Esophagus mucosa (tissue), 1 donor: ENCODE data around the gene OR5K3. TPM values are rescaled to one million over a fixed set of nuclear protein-coding genes. Genes with fewer than 3 reads are reported as not detected.
A peak's percentile ranks its signal among the peaks of the same experiment; 100 is the strongest.
"Not testable (repeated sequence)": the region's sequence is repeated elsewhere in the genome, so short reads cannot be mapped to it uniquely, and the experiment has no call there.

Experiments used
- ATAC-seq: fragments of 200-7000 bp; cut with Tn5 transposase; one replicate; pipeline ENCODE4 v1.9.1; 2020
- total RNA-seq: library from RNA; stranded (reverse); gene quantifications from one replicate; pipeline ENCODE4 v1.2.4, GENCODE V29; 2023
- donor health status: DM: yes; HTN: yes; CAD: no.

The OR5K3 gene, protein sequence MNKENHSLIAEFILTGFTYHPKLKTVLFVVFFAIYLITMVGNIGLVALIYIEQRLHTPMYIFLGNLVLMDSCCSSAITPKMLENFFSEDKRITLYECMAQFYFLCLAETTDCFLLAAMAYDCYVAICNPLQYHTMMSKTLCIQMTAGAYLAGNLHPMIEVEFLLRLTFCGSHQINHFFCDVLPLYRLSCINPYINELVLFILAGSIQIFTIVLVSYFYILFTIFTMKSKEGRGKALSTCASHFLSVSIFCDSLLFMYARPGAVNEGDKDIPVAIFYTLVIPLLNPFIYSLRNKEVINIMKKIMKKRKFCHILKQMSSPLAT
- not detected for total RNA-seq

- ATAC-seq, result no peak
These were observed at the start of gene OR5K3 for GRCh38 chr3:98390366-98390765. Gene OR5K3, plus strand, starts transcription at chr3:98390666. Its CDS starts 0 bp downstream, at chr3:98390666.

DNA sequence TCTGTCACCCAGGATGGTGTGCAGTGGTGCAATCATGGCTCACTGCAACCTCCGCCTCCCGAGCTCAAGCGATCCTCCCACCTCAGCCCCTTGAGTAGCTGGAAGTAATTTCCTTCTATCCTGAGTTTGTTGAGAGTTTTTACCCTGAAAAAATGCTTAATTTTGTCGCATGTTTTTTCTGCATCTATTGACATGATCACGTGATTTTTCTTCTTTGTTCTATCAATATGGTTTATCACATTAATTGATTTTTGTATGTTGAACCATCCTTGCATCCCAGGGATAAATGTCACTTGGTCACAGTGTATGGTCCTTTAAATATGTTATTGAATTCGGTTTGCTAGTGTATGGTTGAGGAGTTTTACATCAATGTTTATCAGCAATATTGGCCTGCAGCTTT, 48.7 kb upstream of the OR5K3 start:
- ATAC-seq, result no peak

GRCh38 chr3:98343647-98344507, 46.6 kb upstream of the OR5K3 start:
- no peak for ATAC-seq

DNA sequence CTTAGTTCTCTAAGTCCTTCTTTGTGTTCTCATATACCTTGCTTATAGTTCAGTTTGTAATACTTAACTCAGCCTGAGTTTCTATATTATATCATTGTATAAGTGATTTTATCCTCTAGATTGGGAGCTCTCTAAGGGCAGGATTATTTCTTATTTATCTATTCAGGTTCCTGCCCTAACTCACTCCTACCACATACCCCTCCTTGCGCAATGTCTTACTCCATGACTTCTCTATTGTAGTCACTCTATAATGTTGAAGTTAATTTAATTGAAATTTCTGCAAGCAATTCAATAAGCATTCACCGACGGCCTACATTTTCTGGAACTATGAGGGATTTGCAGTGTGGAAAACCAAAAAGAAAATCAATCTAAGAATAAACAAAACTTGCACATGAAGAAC, 40.4 kb upstream of the OR5K3 start:
- ATAC-seq, result no peak

- ATAC-seq, result no peak
These were observed 36.9 kb upstream of the OR5K3 start, which contains the start of gene OR5K4 for GRCh38 chr3:98353554-98353953. Gene OR5K4, plus strand, starts transcription at chr3:98353854. Its CDS starts 0 bp downstream, at chr3:98353854.

- ATAC-seq, result no peak
These were observed 31.2 kb upstream of the OR5K3 start for GRCh38 chr3:98359250-98359649.

- ATAC-seq, result peak; percentile 96
These were observed 30.3 kb upstream of the OR5K3 start for GRCh38 chr3:98359993-98360675.

DNA sequence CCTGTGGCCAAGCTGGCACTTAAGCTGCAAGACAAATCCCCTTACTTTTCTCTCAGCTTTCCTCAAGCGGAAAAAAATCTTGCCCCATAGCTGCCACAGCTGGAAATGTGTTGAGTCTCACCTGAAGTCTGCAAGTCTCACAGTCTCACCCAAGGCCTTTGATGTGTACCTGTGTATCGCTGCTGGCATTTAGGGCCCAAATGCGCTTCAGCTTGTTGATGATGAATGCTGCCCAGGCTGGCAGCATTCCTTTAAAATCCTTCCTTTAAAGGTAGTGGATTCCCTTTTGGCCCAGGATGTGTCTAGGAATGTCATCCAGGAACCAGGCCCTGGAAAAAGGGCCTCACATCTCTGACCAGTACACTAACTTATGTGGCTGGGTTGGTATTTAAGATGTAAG, 29.8 kb upstream of the OR5K3 start:
- peak; percentile 62 for ATAC-seq

GRCh38 chr3:98361289-98361688, 29.2 kb upstream of the OR5K3 start:
- no peak for ATAC-seq

DNA sequence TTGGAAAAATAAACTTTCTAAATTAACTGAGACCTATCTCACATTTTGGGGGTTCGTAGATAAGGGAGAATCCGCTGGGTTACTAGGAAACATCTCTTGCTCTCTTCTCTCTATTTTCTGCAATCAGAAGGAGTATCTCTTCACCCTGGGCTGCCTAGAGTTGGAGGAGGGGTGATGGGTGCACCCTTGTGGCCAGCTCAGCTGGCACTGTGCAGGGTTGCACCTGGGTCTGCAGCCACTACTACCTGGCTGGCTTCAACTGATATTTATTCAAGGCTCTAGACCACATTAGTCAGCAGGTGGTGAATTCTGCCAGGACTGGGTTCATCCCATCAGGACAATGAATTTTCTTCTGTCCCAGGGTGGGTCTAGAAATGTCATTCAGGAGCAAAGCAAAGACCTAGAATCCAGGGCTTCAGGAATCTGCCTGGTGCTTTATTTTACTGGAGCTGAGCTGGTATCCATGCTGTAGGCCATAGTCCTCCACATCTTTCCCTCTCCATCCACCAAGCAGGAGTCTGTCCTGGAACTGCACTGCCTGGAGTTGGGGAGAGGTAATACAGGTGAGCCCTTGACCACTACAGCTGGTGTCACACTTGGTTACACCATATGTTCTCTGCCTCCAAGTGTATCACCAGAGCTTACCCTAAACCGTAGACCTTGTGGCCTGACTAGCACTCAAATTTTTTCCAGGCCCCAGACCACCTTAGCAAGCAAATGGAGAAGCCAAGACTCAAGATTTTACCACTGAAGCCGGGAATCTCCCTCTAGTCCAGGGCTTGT, 22.8 kb upstream of the OR5K3 start:
- ATAC-seq, result no peak

- ATAC-seq, result no peak
These were observed 19.3 kb upstream of the OR5K3 start for GRCh38 chr3:98371186-98371585.

DNA sequence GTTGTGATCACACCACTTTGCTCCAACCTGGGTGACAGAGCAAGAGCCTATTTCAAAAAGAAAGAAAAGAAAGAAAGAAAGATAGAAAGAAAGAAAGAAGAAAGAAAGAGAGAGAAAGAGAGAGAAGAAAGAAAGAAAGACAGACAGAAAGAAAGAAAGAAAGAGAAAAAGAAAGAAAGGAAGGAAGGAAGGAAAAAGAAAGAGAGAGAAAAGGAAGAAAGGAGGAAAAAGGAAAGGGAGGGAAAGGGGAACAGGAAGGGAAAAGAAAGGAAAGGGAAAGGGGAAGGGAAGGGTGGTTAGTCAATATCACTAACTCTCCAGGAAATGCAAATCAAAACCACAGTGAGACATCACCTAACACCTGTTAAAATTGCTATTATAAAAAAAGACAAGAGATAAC, 18.6 kb upstream of the OR5K3 start:
- no peak for ATAC-seq

GRCh38 chr3:98372445-98372844, 18.0 kb upstream of the OR5K3 start:
- ATAC-seq, result no peak

GRCh38 chr3:98376631-98377030, 13.8 kb upstream of the OR5K3 start:
- peak; percentile 22 for ATAC-seq

- peak; percentile 79 for ATAC-seq
These were observed 2.3 kb upstream of the OR5K3 start for GRCh38 chr3:98388147-98388546.

- no peak for ATAC-seq
These were observed 4.6 kb downstream of the OR5K3 start for GRCh38 chr3:98395101-98395500.

DNA sequence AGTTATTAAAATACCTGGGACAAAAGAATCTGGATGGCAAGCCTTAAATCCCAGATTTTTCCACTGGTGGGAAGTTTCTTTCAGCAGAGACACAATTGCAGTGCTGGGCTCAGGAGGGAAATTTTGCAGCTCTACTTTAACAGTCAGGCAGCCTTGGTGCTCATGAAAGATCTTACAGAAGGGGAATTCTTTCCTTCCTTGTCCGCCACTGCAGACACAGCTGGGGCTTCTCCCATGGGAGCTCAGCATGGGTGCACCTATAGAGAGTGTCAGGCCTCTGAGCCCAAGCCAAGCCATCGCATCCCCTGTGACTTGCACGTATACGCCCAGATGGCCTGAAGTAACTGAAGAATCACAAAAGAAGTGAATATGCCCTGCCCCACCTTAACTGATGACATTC, 6.0 kb downstream of the OR5K3 start:
- not testable (repeated sequence) for ATAC-seq

DNA sequence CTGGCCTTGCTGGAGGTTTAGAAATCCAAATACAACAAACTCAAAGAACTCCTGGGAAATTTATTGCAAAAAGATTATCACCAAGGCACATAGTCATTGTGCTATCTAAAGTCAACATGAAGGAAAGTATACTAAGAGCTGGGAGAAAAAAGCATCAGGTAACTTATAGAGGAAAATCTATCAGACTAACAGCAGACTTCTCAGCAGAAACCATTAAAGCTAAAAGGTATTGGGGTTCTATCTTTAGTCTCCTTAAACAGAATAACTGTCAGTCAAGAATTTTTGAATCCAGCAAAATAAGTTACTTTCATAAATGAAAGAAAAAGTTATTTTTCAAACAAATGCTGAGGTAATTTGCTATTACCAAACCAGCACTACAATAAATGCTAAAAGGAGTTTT, 8.0 kb downstream of the OR5K3 start:
- no peak for ATAC-seq

DNA sequence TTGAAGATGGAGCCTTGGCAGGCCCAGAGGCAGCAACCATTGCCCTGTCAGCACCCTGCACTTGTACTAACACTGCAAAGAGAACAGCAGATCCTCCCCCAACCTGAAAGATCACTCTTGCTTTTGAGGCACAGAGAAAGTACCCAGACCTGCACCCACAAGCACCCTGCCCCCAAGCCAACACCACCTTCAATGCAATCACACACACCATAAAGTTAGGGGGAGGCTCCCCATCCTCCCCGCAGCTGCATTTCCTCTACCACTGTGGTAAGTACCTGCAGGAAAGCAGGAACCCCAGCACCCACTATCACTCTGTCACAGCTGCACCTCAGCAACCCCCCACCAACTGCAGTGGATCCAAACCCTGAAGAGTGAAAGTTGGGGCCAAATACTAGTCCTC, 12.0 kb downstream of the OR5K3 start:
- ATAC-seq, result no peak

- ATAC-seq, result no peak
These were observed 13.5 kb downstream of the OR5K3 start for GRCh38 chr3:98404010-98404409.

DNA sequence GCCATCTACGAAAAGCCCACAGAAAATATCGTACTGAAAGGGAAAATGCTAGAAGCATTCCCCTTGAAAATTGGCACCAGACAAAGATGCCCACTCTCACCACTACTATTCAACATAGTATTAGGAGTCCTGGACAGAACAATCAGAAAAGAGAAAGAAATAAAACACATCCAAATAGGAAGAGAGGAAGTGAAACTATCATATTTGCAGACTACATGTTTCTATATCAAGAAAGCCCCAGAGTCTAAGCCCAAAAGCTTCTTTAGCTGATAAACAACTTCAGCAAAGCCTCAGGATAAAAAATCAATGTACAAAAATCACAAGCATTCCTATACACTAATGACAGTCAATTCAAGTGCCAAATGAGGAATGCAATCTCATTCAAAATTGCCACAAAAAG, 15.6 kb downstream of the OR5K3 start:
- ATAC-seq, result no peak

DNA sequence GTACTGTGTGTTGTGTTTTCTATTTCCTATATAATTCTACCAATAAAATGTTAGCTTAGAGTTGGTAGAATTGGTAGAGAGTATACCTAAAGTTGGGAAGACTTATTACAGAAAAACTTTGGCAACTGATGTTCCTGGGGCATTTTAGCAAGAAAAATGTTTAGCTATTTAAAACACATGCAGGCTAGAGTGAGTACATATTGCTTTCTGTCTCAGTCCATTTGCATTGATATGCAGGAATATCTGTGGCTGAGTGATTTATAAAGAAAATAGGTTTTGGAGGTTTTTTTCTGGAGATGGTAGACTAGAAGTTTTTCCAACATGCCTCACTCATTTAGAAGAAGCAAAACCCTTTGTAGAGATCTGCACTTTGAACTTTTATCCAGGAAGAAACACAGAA, 42.1 kb downstream of the OR5K3 start:
- ATAC-seq, result no peak
